ENCODE measurements around the gene LONRF2.

Gene LONRF2

DNA sequence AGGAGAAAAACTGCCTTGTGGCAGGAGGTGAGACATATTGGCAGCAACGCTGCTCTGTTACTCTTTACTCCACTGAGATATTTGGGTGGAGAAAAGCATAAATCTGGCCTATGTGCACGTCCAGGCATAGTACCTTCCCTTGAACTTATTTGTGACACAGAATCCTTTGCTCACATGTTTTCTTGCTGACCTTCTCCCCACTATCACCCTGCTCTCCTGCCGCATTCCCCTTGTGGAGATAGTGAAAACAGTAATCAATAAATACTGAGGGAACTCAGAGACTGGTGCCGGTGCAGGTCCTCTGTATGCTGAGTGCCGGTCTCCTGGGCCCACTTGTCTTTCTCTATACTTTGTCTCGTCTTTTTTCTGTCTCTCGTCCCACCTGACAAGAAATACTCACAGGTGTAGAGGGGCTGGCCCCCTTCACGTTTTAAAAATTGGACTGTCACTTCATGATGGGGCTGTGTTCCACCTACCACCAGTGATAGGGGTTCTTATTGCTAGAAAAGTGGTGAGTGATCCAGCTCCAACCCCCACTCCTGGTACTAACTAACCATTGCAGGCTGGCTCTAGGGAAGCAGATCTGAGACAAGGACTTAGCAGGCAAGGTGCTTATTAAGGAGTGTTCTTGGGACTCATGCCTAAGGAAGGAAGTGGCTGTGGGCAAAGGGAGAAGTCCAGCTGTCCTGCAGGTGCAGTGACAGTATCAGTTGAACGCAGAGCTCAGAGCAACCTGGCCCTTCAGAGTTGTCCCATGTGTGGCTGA is 51.7 kb downstream of the LONRF2 start:
- no peak for TF ChIP-seq CTCF (IDR thresholded peaks at IDR 0.05; ENCODE audit: insufficient read depth, low read depth, low read length, missing control alignments)
- no peak for DNase-seq (ENCODE audit: low read depth)
- no peak overlapping the region for H3K4me3 ChIP-seq (ENCODE audit: low read length)

- H3K4me3 ChIP-seq (ENCODE audit: low read length) = no peak overlapping the region
- no peak for TF ChIP-seq CTCF (IDR thresholded peaks at IDR 0.05; ENCODE audit: insufficient read depth, low read depth, low read length, missing control alignments)
- no peak for DNase-seq (ENCODE audit: low read depth)
Measured at GRCh38 chr2:100269889-100270288, 52.4 kb downstream of the LONRF2 start.

DNA sequence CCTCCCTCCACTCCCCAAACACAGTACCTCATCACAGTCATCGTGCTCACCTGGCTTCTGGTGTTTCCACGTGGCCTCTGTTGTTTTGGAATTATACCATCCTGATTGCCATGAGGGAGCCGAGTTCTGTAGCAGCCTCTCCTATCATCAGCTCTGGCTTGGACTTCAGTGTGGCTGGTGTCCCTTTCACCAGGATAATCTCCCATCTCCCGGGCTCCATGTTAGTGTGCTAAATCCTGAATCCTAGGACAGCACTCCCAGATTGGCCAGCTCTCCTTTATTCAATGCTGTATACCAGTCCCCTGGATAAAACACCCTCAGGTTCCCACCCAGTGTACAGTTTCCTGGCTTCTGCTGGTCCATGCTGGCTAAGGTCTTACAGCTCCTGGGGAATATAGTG is 53.3 kb downstream of the LONRF2 start:
- H3K4me3 ChIP-seq (ENCODE audit: low read length) = no peak overlapping the region
- no peak for TF ChIP-seq CTCF (IDR thresholded peaks at IDR 0.05; ENCODE audit: insufficient read depth, low read depth, low read length, missing control alignments)

GRCh38 chr2:100267751-100268150 is 54.5 kb downstream of the LONRF2 start:
- no peak for DNase-seq (ENCODE audit: low read depth)
- no peak for TF ChIP-seq CTCF (IDR thresholded peaks at IDR 0.05; ENCODE audit: insufficient read depth, low read depth, low read length, missing control alignments)
- H3K4me3 ChIP-seq (ENCODE audit: low read length) = no peak overlapping the region

More for the DNA sequence above, 53.3 kb downstream of the LONRF2 start:
- DNase-seq (ENCODE audit: low read depth) = no peak

DNA sequence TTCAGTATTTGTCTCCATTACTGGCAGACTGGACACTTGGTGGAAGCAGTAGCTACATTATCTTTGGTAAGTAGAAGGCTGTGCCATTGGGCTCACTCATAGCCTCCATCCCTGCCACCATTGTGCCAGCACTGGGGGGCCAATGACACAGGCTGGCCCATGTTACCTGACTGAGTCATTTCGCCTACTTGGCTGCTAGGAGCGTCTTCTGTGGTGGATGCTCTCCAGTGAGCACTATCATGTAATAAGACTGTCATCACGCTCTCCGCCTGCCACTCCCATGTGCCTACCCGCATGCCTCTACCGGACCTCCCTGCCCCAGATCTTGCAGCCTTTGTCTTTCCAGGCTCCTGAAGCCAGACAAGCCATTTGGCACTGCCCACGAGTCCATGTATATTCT is 56.2 kb downstream of the LONRF2 start:
- DNase-seq (ENCODE audit: low read depth) = no peak
- no peak for TF ChIP-seq CTCF (IDR thresholded peaks at IDR 0.05; ENCODE audit: insufficient read depth, low read depth, low read length, missing control alignments)

GRCh38 chr2:100265226-100265625 is 57.1 kb downstream of the LONRF2 start:
- no peak overlapping the region for H3K4me3 ChIP-seq (ENCODE audit: low read length)
- no peak for DNase-seq (ENCODE audit: low read depth)
- no peak for TF ChIP-seq CTCF (IDR thresholded peaks at IDR 0.05; ENCODE audit: insufficient read depth, low read depth, low read length, missing control alignments)

More for the DNA sequence above, 56.2 kb downstream of the LONRF2 start:
- H3K4me3 ChIP-seq (ENCODE audit: low read length) = no peak overlapping the region

DNA sequence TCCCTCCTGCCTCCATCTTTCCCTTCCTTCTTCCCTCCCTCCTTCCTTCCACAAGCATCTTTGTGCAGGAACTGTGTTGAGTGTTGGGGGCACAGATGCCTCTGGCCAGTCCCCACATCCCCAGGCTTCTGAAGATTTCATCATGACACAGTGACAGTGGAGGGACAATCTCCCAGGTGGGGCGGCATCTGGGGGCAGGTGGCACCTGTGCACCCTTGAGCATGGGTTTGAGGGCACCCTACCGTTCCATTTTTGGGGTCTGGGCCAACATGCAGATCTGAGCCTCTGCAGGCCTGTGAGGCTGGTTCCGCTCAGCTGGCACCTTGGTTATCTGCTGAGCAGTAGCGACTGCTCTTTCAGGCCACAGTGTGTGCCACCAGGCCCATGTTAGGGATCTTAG is 57.6 kb downstream of the LONRF2 start:
- H3K4me3 ChIP-seq (ENCODE audit: low read length) = no peak overlapping the region
- no peak for DNase-seq (ENCODE audit: low read depth)
- TF ChIP-seq CTCF (IDR thresholded peaks at IDR 0.05; ENCODE audit: insufficient read depth, low read depth, low read length, missing control alignments) = no peak

Data from epithelial cell of esophagus (primary cell).